Fibroblast of lung (primary cell): ENCODE data around the gene CAPN13. TPM values are rescaled to one million over a fixed set of nuclear protein-coding genes. Genes with fewer than 3 reads are reported as not detected.

ENCODE experiments used
- DNase-seq, 2 donors: peaks; one replicate each; pipeline versions ENCODE4 v3.0.0 to v3.0.0-alpha.2; 2010; ENCODE audit warnings: low read depth in 2 of 2
- H2AFZ ChIP-seq: 2 replicates; pipeline ENCODE4 v1.5.1; 2012; ENCODE audit warnings: low read length, control low read depth, inconsistent platforms
- H3K27ac ChIP-seq: 2 replicates; pipeline ENCODE4 v1.5.1; 2011; ENCODE audit warnings: low read length, control low read depth; ENCODE audit not compliant: insufficient read depth
- H3K27me3 ChIP-seq: 2 replicates; pipeline ENCODE4 v1.5.1; 2011; ENCODE audit warnings: mild to moderate bottlenecking, low read length; ENCODE audit not compliant: control insufficient read depth, insufficient read depth
- H3K36me3 ChIP-seq: 2 replicates; pipeline ENCODE4 v1.5.1; 2011; ENCODE audit warnings: low read length; ENCODE audit not compliant: control insufficient read depth, insufficient read depth
- H3K4me1 ChIP-seq: 2 replicates; pipeline ENCODE4 v1.5.1; 2011; ENCODE audit warnings: low read length; ENCODE audit not compliant: control insufficient read depth, insufficient read depth; ENCODE audit errors: extremely low read depth
- H3K4me2 ChIP-seq: 2 replicates; pipeline ENCODE4 v1.5.1; 2011; ENCODE audit warnings: low read length, control low read depth; ENCODE audit not compliant: insufficient read depth; ENCODE audit errors: extremely low read depth
- H3K4me3 ChIP-seq, 4 experiments: fragments of 200-600 bp in 1 of 4; sonication (generic) in 1 of 4; replicated peaks in 1 of 4; 2 replicates each; pipeline ENCODE4 v1.5.1; 2011 to 2016; ENCODE audit warnings: low read length in 4 of 4, low read depth in 3 of 4, mild to moderate bottlenecking in 3 of 4, control low read depth in 2 of 4, inconsistent platforms in 1 of 4, mixed read lengths in 1 of 4; ENCODE audit not compliant: insufficient read depth in 1 of 4; ENCODE audit errors: control extremely low read depth in 1 of 4
- H3K79me2 ChIP-seq: 2 replicates; pipeline ENCODE4 v1.5.1; 2012; ENCODE audit warnings: mild to moderate bottlenecking, low read length, inconsistent platforms; ENCODE audit not compliant: control insufficient read depth, insufficient read depth
- H3K9ac ChIP-seq: 2 replicates; pipeline ENCODE4 v1.5.1; 2011; ENCODE audit warnings: mild to moderate bottlenecking, low read length, control low read depth; ENCODE audit not compliant: insufficient read depth
- H3K9me3 ChIP-seq: 2 replicates; pipeline ENCODE4 v1.5.1; 2012; ENCODE audit warnings: low read depth, low read length; ENCODE audit not compliant: control insufficient read depth, insufficient read depth
- H4K20me1 ChIP-seq: 2 replicates; pipeline ENCODE4 v1.5.1; 2011; ENCODE audit warnings: low read length; ENCODE audit not compliant: control insufficient read depth, insufficient read depth; ENCODE audit errors: extremely low read depth
- EZH2 ChIP-seq: IDR thresholded peaks from 2 replicates; pipeline ENCODE4 v1.5.1; 2012; ENCODE audit warnings: low read length, control low read depth, mild to moderate bottlenecking; ENCODE audit errors: missing control alignments
- polyA plus RNA-seq, 2 donors: library from polyadenylated mRNA; depleted of rRNA in 1 of 2; stranded (reverse) in 1 of 2; unstranded in 1 of 2; fragments of >200 nt; gene quantifications; 2 replicates each; pipeline ENCODE4 v1.2.1, GENCODE V29; 2011 to 2012; ENCODE audit warnings: missing spikeins in 1 of 2
- total RNA-seq: library from RNA; depleted of rRNA; stranded (reverse); fragments of >200 nt; gene quantifications from 2 replicates; pipeline ENCODE4 v1.2.1, GENCODE V29; 2014
- TF ChIP-seq, protein P1 (sequence below), 2 donors: IDR thresholded peaks in 1 of 2; conservative IDR thresholded peaks in 1 of 2; 1 replicate in 1 of 2; 2 replicates in 1 of 2; pipeline ENCODE4 v1.5.1; 2011 to 2012; ENCODE audit warnings: low read length in 2 of 2, control low read depth in 1 of 2, inconsistent platforms in 1 of 2, low read depth in 1 of 2, mild to moderate bottlenecking in 1 of 2

Gene CAPN13
- total and polyA plus RNA-seq, 2 donors (not counting 1 experiment from before 2014, with no cell fraction given) = not detected

DNA sequence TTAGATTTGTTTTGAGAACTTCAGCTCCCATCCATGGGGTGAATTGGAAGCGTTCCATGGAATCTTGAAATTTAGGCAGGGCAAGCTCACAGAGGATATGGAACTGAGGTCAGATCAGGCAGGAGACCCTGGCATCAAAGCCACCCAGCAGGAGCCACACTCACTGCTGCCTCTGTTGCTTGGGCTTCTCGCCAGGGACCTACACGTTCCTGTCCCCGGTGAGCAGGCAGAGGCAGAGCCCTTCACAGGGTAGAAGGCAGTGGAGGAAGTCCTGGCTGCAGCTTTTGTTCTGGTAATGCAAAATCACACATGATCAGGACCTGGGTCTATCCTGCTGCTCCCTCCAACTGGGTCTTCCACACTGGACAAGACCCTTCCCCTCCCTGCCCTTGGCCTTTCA, 42.1 kb downstream of the CAPN13 start:
- Histone ChIP-seq H3K4me2 (no peak overlapping the region), H3K9me3 (no peaks in the 10 kb centered on the region), H2AFZ (no peak overlapping the region), H4K20me1 (no peaks in the 10 kb centered on the region), H3K4me3 (no peak overlapping the region), H3K79me2 (no peaks in the 10 kb centered on the region), H3K4me1 (no peaks in the 10 kb centered on the region), H3K27ac (no peak overlapping the region), H3K27me3 (peaks cover 2% of the 10 kb centered on the region), H3K36me3 (no peaks in the 10 kb centered on the region), H3K9ac (no peak overlapping the region)
- no peak for DNase-seq
- no peak for TF ChIP-seq EZH2
- TF ChIP-seq, protein P1, sequence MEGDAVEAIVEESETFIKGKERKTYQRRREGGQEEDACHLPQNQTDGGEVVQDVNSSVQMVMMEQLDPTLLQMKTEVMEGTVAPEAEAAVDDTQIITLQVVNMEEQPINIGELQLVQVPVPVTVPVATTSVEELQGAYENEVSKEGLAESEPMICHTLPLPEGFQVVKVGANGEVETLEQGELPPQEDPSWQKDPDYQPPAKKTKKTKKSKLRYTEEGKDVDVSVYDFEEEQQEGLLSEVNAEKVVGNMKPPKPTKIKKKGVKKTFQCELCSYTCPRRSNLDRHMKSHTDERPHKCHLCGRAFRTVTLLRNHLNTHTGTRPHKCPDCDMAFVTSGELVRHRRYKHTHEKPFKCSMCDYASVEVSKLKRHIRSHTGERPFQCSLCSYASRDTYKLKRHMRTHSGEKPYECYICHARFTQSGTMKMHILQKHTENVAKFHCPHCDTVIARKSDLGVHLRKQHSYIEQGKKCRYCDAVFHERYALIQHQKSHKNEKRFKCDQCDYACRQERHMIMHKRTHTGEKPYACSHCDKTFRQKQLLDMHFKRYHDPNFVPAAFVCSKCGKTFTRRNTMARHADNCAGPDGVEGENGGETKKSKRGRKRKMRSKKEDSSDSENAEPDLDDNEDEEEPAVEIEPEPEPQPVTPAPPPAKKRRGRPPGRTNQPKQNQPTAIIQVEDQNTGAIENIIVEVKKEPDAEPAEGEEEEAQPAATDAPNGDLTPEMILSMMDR (conservative IDR thresholded peaks at IDR 0.05 in 1 of 2, IDR thresholded peaks at IDR 0.05 in 1 of 2; ENCODE audit: low read depth in 1 of 2, low read length in 2 of 2) = no peak

DNA sequence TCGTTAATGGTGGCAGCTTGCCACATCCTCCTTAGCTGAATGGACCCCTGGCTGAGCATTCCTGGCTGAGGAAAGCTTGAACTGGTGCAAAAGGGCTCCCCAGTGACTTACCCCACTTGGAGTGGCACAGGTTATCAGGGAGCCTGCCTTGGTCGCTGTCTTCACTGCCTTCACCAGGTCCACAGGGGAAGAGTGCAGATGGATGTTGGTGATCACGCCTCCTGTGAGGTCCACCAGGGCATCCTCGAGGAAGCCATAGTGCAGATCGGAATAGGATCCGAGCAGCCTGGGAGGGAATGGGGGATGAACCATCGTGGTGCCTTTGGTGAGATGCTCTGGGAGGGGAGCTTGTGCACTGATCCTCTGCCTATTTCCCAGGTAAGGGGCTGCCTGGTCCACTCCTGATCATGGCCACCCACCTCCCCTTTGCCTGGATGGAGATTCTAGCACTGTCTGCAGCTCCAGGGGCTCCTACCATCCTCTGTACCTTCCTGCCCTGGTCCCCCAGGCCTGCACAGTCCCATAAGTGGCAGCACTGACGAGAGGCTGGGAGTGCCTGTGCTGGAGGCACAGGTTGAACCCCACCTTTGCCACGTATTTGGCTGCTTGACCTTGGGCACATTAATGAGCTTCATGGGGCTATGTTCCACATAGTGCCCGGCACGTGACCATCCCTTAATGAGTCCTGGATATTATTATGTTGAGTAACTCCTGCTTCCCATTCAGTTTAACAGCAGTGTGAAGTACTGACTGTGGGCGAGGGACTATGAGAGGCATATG, 43.0 kb downstream of the CAPN13 start:
- TF ChIP-seq, protein P1 (conservative IDR thresholded peaks at IDR 0.05 in 1 of 2, IDR thresholded peaks at IDR 0.05 in 1 of 2; ENCODE audit: low read depth in 1 of 2, low read length in 2 of 2) = no peak
- TF ChIP-seq EZH2 = no peak
- Histone ChIP-seq H3K9ac (no peak overlapping the region), H3K79me2 (no peaks in the 10 kb centered on the region), H2AFZ (no peak overlapping the region), H3K27me3 (peaks cover 2% of the 10 kb centered on the region), H3K4me3 (no peak overlapping the region), H3K4me2 (no peak overlapping the region), H3K4me1 (no peaks in the 10 kb centered on the region), H3K36me3 (no peaks in the 10 kb centered on the region), H3K27ac (no peak overlapping the region), H3K9me3 (no peaks in the 10 kb centered on the region), H4K20me1 (no peaks in the 10 kb centered on the region)
- no peak for DNase-seq

- Histone ChIP-seq H3K27ac (no peak overlapping the region), H3K4me2 (no peak overlapping the region), H3K9me3 (no peaks in the 10 kb centered on the region), H4K20me1 (no peaks in the 10 kb centered on the region), H3K79me2 (no peaks in the 10 kb centered on the region), H3K4me3 (no peak overlapping the region), H3K27me3 (peaks cover 2% of the 10 kb centered on the region), H3K4me1 (no peaks in the 10 kb centered on the region), H3K9ac (no peak overlapping the region), H2AFZ (no peak overlapping the region), H3K36me3 (no peaks in the 10 kb centered on the region)
- TF ChIP-seq, protein P1 (conservative IDR thresholded peaks at IDR 0.05 in 1 of 2, IDR thresholded peaks at IDR 0.05 in 1 of 2; ENCODE audit: low read depth in 1 of 2, low read length in 2 of 2) = no peak
- no peak for TF ChIP-seq EZH2
- no peak for DNase-seq
Observed at GRCh38 chr2:30763151-30763660, 44.0 kb downstream of the CAPN13 start.
